ENCODE data around the gene TRAF5. TPM values are rescaled to one million over a fixed set of nuclear protein-coding genes. Genes with fewer than 3 reads are reported as not detected.
A peak's percentile ranks its signal among the peaks of the same experiment; 100 is the strongest.
"Not testable (repeated sequence)": the region's sequence is repeated elsewhere in the genome, so short reads cannot be mapped to it uniquely, and the experiment has no call there.

TRAF5 gene
- total RNA-seq, 1 donor from 2014 or later, result 3.9 TPM

GRCh38 chr1:211349741-211350140 is 23.1 kb downstream of the TRAF5 start:
- no peak for DNase-seq (ENCODE audit: low spot score in 2 of 2)
- TF ChIP-seq CTCF (IDR thresholded peaks at IDR 0.05), result no peak

GRCh38 chr1:211352055-211352454 is 25.4 kb downstream of the TRAF5 start:
- H3K4me1 ChIP-seq; H3K27ac ChIP-seq; H3K9me3 ChIP-seq; intact Hi-C loops (cut with DNase I); DNase-seq (ENCODE audit: low spot score in 2 of 2); H3K27me3 ChIP-seq; H3K4me3 ChIP-seq: not testable (repeated sequence)
- H3K36me3 ChIP-seq, result peaks cover 14 to 22% of the 10 kb centered on the region in 2 donors

More at GRCh38 chr1:211349741-211350140, 23.1 kb downstream of the TRAF5 start:
- no peaks in the 10 kb centered on the region for H3K27me3 ChIP-seq
- intact Hi-C loops (cut with DNase I), result no loop called here
- no peak overlapping the region for H3K4me3 ChIP-seq
- peaks cover 9 to 11% of the 10 kb centered on the region in 2 donors for H3K36me3 ChIP-seq
- no peak overlapping the region for H3K27ac ChIP-seq
- peaks cover 0 to 5% of the 10 kb centered on the region in 2 donors for H3K4me1 ChIP-seq
- H3K9me3 ChIP-seq, result no peaks in the 10 kb centered on the region

GRCh38 chr1:211352465-211352864 is 25.8 kb downstream of the TRAF5 start:
- no peak for DNase-seq (ENCODE audit: low spot score in 2 of 2)
- TF ChIP-seq CTCF (IDR thresholded peaks at IDR 0.05), result no peak

GRCh38 chr1:211352985-211353515 is 26.4 kb downstream of the TRAF5 start:
- intact Hi-C loops (cut with DNase I), result no loop called here
- no peak for DNase-seq (ENCODE audit: low spot score in 2 of 2)

More at GRCh38 chr1:211352465-211352864, 25.8 kb downstream of the TRAF5 start:
- Histone ChIP-seq H3K4me1 (peaks cover 0 to 4% of the 10 kb centered on the region in 2 donors), H3K4me3 (no peak overlapping the region), H3K9me3 (no peaks in the 10 kb centered on the region), H3K36me3 (peaks cover 14 to 22% of the 10 kb centered on the region in 2 donors), H3K27me3 (no peaks in the 10 kb centered on the region), H3K27ac (no peak overlapping the region)
- intact Hi-C loops (cut with DNase I), result no loop called here

GRCh38 chr1:211353562-211354212 is 27.1 kb downstream of the TRAF5 start:
- intact Hi-C loops (cut with DNase I), result no loop called here
- H3K4me1 ChIP-seq, result peaks cover 0 to 8% of the 10 kb centered on the region in 2 donors
- peaks cover 16 to 22% of the 10 kb centered on the region in 2 donors for H3K36me3 ChIP-seq
- no peak overlapping the region for H3K4me3 ChIP-seq
- peak overlapping the region in 1 of 2 donors; percentile 13 for H3K27ac ChIP-seq
- no peaks in the 10 kb centered on the region for H3K9me3 ChIP-seq
- TF ChIP-seq CTCF (IDR thresholded peaks at IDR 0.05), result no peak
- no peak for DNase-seq (ENCODE audit: low spot score in 2 of 2)
- no peaks in the 10 kb centered on the region for H3K27me3 ChIP-seq

More at GRCh38 chr1:211352985-211353515, 26.4 kb downstream of the TRAF5 start:
- H3K4me3 ChIP-seq, result no peak overlapping the region
- no peaks in the 10 kb centered on the region for H3K9me3 ChIP-seq
- H3K36me3 ChIP-seq, result peaks cover 16 to 22% of the 10 kb centered on the region in 2 donors
- TF ChIP-seq CTCF (IDR thresholded peaks at IDR 0.05), result peak in 2 of 3 experiments; percentile 39 to 48
- no peaks in the 10 kb centered on the region for H3K27me3 ChIP-seq
- H3K27ac ChIP-seq, result no peak overlapping the region
- H3K4me1 ChIP-seq, result peaks cover 0 to 8% of the 10 kb centered on the region in 2 donors

- H3K27me3 ChIP-seq, result no peaks in the 10 kb centered on the region
- intact Hi-C loops (cut with DNase I), result loop anchor here (2.0 kb wide), 1 partner anchor 27 kb away; no protein-coding TSS in a partner anchor
- TF ChIP-seq CTCF (IDR thresholded peaks at IDR 0.05), result no peak
- H3K4me1 ChIP-seq, result peaks cover 0 to 17% of the 10 kb centered on the region in 2 donors
- H3K36me3 ChIP-seq, result peaks cover 24 to 29% of the 10 kb centered on the region in 2 donors
- no peak for DNase-seq (ENCODE audit: low spot score in 2 of 2)
- no peak overlapping the region for H3K27ac ChIP-seq
- H3K9me3 ChIP-seq, result no peaks in the 10 kb centered on the region
- H3K4me3 ChIP-seq, result no peak overlapping the region
Measured at GRCh38 chr1:211355873-211356272, 29.2 kb downstream of the TRAF5 start.
